ENCODE measurements around the gene CCDC92B.

Gene CCDC92B

DNA sequence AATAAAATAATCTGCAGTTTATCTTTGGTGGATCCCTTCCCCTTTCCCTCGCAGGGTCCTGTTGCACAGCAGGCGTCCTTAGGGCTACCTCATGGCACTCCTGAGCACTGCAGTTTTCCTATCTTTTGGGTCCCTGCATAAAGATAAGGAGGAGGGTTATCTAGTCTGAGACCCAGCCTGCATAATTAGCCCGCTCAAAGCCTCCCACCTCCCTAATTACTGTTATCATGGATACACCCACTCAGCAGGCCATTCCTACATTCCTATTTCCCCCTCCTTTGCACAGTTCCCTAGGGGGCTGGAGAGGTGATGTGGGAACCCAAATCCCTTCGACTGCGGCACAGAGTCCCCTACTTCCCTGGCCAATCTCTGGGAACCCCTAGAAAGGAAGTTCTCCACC lies 32.8 kb downstream of the CCDC92B start:
- TF ChIP-seq, protein P1, sequence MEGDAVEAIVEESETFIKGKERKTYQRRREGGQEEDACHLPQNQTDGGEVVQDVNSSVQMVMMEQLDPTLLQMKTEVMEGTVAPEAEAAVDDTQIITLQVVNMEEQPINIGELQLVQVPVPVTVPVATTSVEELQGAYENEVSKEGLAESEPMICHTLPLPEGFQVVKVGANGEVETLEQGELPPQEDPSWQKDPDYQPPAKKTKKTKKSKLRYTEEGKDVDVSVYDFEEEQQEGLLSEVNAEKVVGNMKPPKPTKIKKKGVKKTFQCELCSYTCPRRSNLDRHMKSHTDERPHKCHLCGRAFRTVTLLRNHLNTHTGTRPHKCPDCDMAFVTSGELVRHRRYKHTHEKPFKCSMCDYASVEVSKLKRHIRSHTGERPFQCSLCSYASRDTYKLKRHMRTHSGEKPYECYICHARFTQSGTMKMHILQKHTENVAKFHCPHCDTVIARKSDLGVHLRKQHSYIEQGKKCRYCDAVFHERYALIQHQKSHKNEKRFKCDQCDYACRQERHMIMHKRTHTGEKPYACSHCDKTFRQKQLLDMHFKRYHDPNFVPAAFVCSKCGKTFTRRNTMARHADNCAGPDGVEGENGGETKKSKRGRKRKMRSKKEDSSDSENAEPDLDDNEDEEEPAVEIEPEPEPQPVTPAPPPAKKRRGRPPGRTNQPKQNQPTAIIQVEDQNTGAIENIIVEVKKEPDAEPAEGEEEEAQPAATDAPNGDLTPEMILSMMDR (IDR thresholded peaks at IDR 0.05; ENCODE audit: insufficient read depth, low read length, missing control alignments), result no peak
- ChIA-PET POLR2A (no interaction called here), CTCF (no interaction called here)
- no peak overlapping the region for H3K4me3 ChIP-seq (ENCODE audit: low read depth, low read length)
- no peak for DNase-seq (ENCODE audit: low read depth, low spot score)

DNA sequence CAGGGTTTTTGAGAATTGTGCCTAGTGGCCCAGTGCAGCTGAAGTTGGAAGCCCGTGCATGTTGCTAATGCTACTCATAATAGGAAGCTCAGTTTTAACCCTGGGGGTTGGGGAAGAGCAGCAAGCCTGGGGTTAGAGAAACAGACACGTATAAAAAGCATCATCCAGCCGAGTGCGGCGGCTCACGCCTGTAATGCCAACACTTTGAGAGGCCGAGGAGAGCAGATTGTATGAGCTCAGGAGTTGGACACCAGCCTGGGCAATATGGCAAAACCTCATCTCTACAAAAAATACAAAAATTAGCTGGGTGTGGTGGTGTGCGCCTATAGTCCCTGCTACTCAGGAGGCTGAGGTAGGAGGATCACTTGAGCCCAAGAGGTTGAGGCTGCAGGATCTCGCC lies 35.6 kb downstream of the CCDC92B start:
- TF ChIP-seq, protein P1 (IDR thresholded peaks at IDR 0.05; ENCODE audit: insufficient read depth, low read length, missing control alignments), result no peak
- no peak overlapping the region for H3K4me3 ChIP-seq (ENCODE audit: low read depth, low read length)
- ChIA-PET CTCF (no interaction called here), POLR2A (interaction anchor here (0.7 kb wide), 1 partner anchor 74 kb away, joined by 3 read pairs; no protein-coding TSS in a partner anchor)
- DNase-seq (ENCODE audit: low read depth, low spot score), result no peak

DNA sequence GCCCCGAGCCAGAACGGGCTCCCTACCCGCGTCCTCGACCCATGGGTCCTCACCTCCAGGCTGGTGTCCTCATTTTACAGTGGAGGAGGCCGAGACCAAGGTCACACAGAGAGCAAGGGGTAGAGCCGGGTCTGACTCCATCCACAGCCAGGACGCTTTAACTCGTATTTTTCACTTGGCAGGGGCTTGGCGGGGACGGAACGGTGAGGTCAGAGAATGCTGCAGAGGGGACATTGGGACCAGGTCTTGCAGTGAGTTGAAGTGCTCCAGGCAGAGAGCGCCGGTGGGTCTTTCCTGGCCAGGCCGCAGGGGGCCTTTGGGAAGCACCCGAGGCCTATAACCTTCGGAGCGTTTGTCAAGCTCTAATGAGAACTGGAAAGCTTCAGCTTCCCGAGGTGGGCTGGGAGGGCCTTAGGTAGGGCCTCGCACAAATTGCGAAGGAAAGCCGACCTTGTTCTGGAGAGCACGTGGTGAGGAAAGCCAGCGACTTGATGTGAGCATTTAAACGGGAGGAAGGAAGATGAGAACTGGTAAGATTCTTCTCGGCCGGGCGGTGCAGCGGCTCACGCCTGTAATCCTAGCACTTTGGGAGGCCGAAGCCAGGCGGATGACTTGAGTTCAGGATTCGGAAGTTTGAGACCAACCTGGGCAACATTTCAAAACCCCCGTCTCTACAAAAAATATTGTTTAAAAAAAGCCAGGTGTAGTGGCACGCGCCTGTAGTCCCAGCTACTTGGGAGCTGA lies 37.0 kb downstream of the CCDC92B start:
- no peak for DNase-seq (ENCODE audit: low read depth, low spot score)
- CTCF ChIA-PET, result no interaction called here
- TF ChIP-seq, protein P1 (IDR thresholded peaks at IDR 0.05; ENCODE audit: insufficient read depth, low read length, missing control alignments), result no peak
- POLR2A ChIA-PET, result no interaction called here
- H3K4me3 ChIP-seq (ENCODE audit: low read depth, low read length), result peak overlapping the region; percentile 74

DNA sequence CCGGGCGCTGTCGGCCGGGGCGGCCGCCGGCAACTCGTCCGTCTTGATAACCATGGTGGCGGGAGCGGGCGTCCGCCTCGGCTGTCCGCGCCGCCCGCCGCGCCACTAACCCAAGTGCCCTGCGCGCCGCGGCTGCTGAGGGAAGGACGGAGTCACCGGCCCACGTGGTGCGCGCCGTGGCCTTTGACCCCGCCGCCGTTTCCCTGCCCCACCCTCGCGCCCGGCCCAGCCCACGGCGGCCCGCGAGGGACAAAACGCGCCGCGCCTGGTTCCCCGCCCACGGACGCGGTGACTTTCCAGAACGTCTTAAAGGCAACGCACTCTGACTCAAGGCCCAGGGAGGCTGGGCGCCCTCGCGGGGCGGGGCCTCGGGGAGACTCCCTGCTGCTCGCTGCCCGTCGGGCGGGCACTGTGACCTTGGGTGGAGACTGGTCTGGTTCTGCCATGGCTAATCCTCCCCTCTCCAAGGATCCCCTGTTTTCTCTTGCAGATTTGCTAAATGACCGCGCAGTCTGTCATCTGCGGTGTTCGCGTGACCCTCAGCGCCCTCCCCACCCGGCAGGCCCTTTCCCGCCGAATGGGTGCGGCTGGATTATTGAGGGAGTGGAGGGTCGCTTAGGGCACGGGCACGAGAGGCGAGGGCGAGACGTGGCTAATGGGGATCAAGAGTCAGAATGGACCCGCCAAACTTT lies 37.7 kb downstream of the CCDC92B start, which contains the start of gene CLUH:
CLUH (minus strand) TSS at position 157 of the 692 bp plus-strand sequence; CDS start at position 54, 103 bp downstream.
- ChIA-PET CTCF (no interaction called here), POLR2A (no interaction called here)
- H3K4me3 ChIP-seq (ENCODE audit: low read depth, low read length), result peak within 1 kb of the TSS; percentile 74
- peak; percentile 65 for DNase-seq (ENCODE audit: low read depth, low spot score)
- TF ChIP-seq, protein P1 (IDR thresholded peaks at IDR 0.05; ENCODE audit: insufficient read depth, low read length, missing control alignments), result no peak

DNA sequence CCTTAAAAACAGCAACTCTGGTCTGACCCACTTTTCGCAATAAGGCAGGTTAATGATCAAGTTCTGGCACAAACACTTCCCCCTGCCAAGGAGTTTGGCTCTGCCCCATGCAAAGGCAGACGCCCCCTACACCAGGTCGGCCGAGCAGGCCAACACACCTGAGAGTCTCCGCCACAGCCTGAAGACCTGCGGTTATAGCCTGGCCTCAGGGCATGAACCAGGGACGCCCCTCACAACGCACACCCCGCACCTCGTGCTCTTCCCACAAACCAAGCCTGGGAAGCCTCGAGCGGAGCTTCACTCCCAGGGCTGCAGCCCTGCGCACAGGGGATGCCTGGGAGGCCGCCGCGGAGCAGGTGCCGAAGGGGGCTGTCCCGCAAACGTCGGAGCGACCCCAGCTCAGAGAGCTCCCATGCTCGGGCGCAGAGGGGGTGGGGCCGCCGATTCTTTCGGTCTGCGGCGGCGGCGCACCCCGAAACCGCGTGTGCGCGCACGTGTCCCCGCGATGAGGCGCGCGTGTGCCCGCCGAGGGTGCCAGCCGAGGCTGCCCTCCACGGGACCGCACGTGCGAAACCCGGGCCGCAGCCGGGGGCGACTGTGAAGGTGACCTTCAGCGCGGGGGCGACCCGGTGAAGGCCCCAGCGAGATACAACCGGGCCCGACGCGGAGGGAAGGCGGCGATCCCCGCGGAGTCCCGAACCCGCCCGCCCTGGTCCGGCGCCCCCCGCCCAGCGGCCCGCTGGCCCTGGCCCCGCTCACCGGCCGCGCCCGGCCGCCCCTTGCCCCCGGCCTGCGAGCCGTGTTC lies 38.4 kb downstream of the CCDC92B start:
- TF ChIP-seq, protein P1 (IDR thresholded peaks at IDR 0.05; ENCODE audit: insufficient read depth, low read length, missing control alignments), result no peak
- no peak for DNase-seq (ENCODE audit: low read depth, low spot score)
- peak overlapping the region; percentile 74 for H3K4me3 ChIP-seq (ENCODE audit: low read depth, low read length)
- CTCF ChIA-PET, result no interaction called here
- POLR2A ChIA-PET, result interaction anchor here (1.5 kb wide), 1 partner anchor 14 kb away, joined by 3 read pairs; no protein-coding TSS in a partner anchor

Measured in AG04449 (cell line).